DOHH2 (cell line): Measurements from ENCODE around the gene C2CD3.

Experiments used
- H3F3A ChIP-seq: fragments of 200-600 bp; sonication (generic), shearing (Covaris generic); 2 replicates; pipeline ENCODE4 v1.6.0; 2016; ENCODE audit warnings: antibody characterized with exemption, mild to moderate bottlenecking; ENCODE audit not compliant: control insufficient read depth, insufficient read depth
- H3K27ac ChIP-seq: fragments of 200-600 bp; sonication (generic); 2 replicates; pipeline ENCODE4 v1.5.1; 2014; ENCODE audit warnings: low read depth, mild to moderate bottlenecking, low read length, moderate library complexity
- H3K27me3 ChIP-seq: fragments of 200-600 bp; sonication (generic); 2 replicates; pipeline ENCODE4 v1.6.1; 2014; ENCODE audit warnings: mild to moderate bottlenecking, low read length, mixed read lengths; ENCODE audit not compliant: control insufficient read depth
- H3K36me3 ChIP-seq: fragments of 200-600 bp; sonication (generic); 2 replicates; pipeline ENCODE4 v1.6.1; 2014; ENCODE audit warnings: mild to moderate bottlenecking, low read length, moderate library complexity, mixed read lengths; ENCODE audit not compliant: control insufficient read depth
- H3K4me1 ChIP-seq: fragments of 200-600 bp; sonication (generic); 2 replicates; pipeline ENCODE4 v1.6.1; 2014; ENCODE audit warnings: mild to moderate bottlenecking, low read length, mixed read lengths; ENCODE audit not compliant: control insufficient read depth
- H3K4me2 ChIP-seq: fragments of 200-600 bp; sonication (generic); 2 replicates; pipeline ENCODE4 v1.6.0; 2014; ENCODE audit warnings: mild to moderate bottlenecking, low read length, moderate library complexity
- H3K4me3 ChIP-seq: fragments of 200-600 bp; sonication (generic); 2 replicates; pipeline ENCODE4 v1.5.1; 2014; ENCODE audit warnings: mild to moderate bottlenecking, low read length, mixed read lengths
- H3K79me2 ChIP-seq: fragments of 200-600 bp; sonication (generic); 2 replicates; pipeline ENCODE4 v1.6.1; 2014; ENCODE audit warnings: mild to moderate bottlenecking, low read length, mixed read lengths; ENCODE audit not compliant: control insufficient read depth
- H3K9me2 ChIP-seq: fragments of 200-600 bp; sonication (generic); replicated peaks from 2 replicates; pipeline ENCODE4 v1.6.1; 2014; ENCODE audit warnings: mild to moderate bottlenecking, low read length, mixed read lengths; ENCODE audit not compliant: control insufficient read depth
- H3K9me3 ChIP-seq: fragments of 200-600 bp; sonication (generic); 2 replicates; pipeline ENCODE4 v1.6.1; 2014; ENCODE audit warnings: antibody characterized with exemption, low read length, mixed read lengths; ENCODE audit not compliant: control insufficient read depth, insufficient read depth
- H4K20me1 ChIP-seq: fragments of 200-600 bp; sonication (generic); 2 replicates; pipeline ENCODE4 v1.6.0; 2014; ENCODE audit warnings: low read depth, mild to moderate bottlenecking, antibody characterized with exemption, low read length, moderate library complexity; ENCODE audit not compliant: control insufficient read depth, insufficient read depth
- CTCF ChIP-seq: fragments of 200-600 bp; sonication (generic); IDR thresholded peaks from one replicate; pipeline ENCODE4 v1.5.1; 2014; ENCODE audit warnings: antibody characterized with exemption, mild to moderate bottlenecking, low read depth, low read length; ENCODE audit not compliant: poor library complexity, severe bottlenecking
- EZH2phosphoT487 ChIP-seq: fragments of 200-600 bp; sonication (generic); IDR thresholded peaks from 2 replicates; pipeline ENCODE4 v1.6.1; 2017; ENCODE audit warnings: borderline replicate concordance, mild to moderate bottlenecking, antibody characterized with exemption, low read length, moderate library complexity, mixed read lengths

The C2CD3 gene

GRCh38 chr11:74017631-74018030, 153.2 kb downstream of the C2CD3 start:
- H3K27ac ChIP-seq: no peak overlapping the region
- TF ChIP-seq EZH2phosphoT487 (no peak), CTCF (no peak)
- H3K4me2 ChIP-seq: no peak overlapping the region
- no peaks in the 10 kb centered on the region for H3K9me3 ChIP-seq
- H3K27me3 ChIP-seq: no peaks in the 10 kb centered on the region
- no peaks in the 10 kb centered on the region for H4K20me1 ChIP-seq
- peaks cover 21% of the 10 kb centered on the region for H3K36me3 ChIP-seq
- H3K4me1 ChIP-seq: peaks cover 43% of the 10 kb centered on the region
- no peaks in the 10 kb centered on the region for H3K9me2 ChIP-seq
- no peaks in the 10 kb centered on the region for H3F3A ChIP-seq
- H3K4me3 ChIP-seq: no peak overlapping the region
- H3K79me2 ChIP-seq: no peaks in the 10 kb centered on the region

GRCh38 chr11:74015919-74016684, 154.7 kb downstream of the C2CD3 start:
- H3K27ac ChIP-seq: no peak overlapping the region
- no peaks in the 10 kb centered on the region for H3K79me2 ChIP-seq
- peaks cover 43% of the 10 kb centered on the region for H3K4me1 ChIP-seq
- H3K9me2 ChIP-seq: no peaks in the 10 kb centered on the region
- no peaks in the 10 kb centered on the region for H3K9me3 ChIP-seq
- H3F3A ChIP-seq: no peaks in the 10 kb centered on the region
- H3K27me3 ChIP-seq: no peaks in the 10 kb centered on the region
- TF ChIP-seq EZH2phosphoT487 (no peak), CTCF (no peak)
- H3K4me2 ChIP-seq: no peak overlapping the region
- H3K4me3 ChIP-seq: no peak overlapping the region
- H3K36me3 ChIP-seq: peaks cover 21% of the 10 kb centered on the region
- no peaks in the 10 kb centered on the region for H4K20me1 ChIP-seq

- H3K27ac ChIP-seq: no peak overlapping the region
- no peaks in the 10 kb centered on the region for H3K79me2 ChIP-seq
- H3K4me1 ChIP-seq: peaks cover 43% of the 10 kb centered on the region
Measured at GRCh38 chr11:74014880-74015279, 155.9 kb downstream of the C2CD3 start.

More at GRCh38 chr11:74014880-74015279, 155.9 kb downstream of the C2CD3 start:
- peaks cover 17% of the 10 kb centered on the region for H3K36me3 ChIP-seq
- no peak overlapping the region for H3K4me2 ChIP-seq
- no peak overlapping the region for H3K4me3 ChIP-seq
- H4K20me1 ChIP-seq: no peaks in the 10 kb centered on the region
- no peaks in the 10 kb centered on the region for H3K9me2 ChIP-seq
- H3K9me3 ChIP-seq: no peaks in the 10 kb centered on the region
- H3K27me3 ChIP-seq: no peaks in the 10 kb centered on the region
- H3F3A ChIP-seq: no peaks in the 10 kb centered on the region
- TF ChIP-seq CTCF (no peak), EZH2phosphoT487 (no peak)
